T-helper 1 cell (primary cell): ENCODE results near the gene TAPT1.
"Not testable (repeated sequence)": the region's sequence is repeated elsewhere in the genome, so short reads cannot be mapped to it uniquely, and the experiment has no call there.

Experiments used
- DNase-seq, 5 donors: peaks; one replicate each; pipeline ENCODE4 v3.0.0-alpha.2; 2012 to 2020

TAPT1 gene

GRCh38 chr4:16169490-16169889, 56.8 kb downstream of the TAPT1 start:
- no peak for DNase-seq

DNA sequence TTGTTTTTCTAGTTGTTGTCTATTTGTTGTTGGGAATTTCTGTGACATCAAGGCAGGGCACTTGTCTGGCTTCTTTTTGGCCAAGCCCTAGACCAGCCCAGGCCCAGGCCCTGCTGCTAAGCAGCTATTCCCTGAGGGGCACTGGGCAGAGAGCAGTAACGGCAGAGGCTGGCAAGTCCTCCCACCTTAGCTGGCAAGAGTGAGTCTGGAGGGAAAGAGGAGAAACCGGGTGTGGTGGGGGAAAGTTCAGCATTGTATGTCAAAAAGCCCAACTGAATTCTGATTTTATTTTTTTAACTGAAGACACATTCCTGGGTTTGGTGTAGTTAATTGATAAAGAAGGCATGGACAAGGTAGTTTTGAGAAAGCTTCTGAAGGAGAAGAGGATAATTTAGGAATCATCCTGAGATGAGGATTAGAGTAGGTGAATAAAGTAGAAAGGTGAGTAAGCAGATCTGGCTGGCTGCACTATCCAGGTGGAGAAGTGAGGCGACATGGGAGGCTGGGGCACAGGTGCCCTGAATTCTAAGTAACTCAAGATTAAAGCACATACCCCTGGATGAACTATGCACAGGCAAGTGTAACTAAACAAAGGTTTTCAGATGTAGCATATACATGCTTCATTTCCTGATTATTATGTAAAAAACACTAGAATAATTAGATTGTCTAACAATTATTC, 57.4 kb downstream of the TAPT1 start:
- no peak for DNase-seq

DNA sequence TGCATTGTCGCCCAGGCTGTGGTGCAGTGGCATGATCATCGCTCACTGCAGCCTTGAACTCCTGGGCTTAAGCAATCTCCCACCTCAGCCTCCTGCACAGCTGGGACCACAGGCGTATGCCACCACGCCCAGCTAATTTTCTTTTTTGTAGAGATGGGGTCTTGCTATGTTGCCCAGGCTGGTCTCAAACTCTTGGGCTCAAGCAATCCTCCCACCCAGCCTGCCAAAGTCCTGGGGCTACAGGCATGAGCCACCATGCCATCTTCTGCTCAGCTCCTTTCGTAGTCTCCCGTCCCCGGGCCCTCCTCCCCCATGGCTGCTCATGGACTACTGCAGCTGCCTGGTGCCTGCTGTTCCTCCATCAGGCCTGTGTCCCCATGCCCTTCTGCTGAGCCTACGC, 58.1 kb downstream of the TAPT1 start:
- DNase-seq, result no peak

GRCh38 chr4:16165931-16166330, 60.3 kb downstream of the TAPT1 start:
- no peak for DNase-seq

DNA sequence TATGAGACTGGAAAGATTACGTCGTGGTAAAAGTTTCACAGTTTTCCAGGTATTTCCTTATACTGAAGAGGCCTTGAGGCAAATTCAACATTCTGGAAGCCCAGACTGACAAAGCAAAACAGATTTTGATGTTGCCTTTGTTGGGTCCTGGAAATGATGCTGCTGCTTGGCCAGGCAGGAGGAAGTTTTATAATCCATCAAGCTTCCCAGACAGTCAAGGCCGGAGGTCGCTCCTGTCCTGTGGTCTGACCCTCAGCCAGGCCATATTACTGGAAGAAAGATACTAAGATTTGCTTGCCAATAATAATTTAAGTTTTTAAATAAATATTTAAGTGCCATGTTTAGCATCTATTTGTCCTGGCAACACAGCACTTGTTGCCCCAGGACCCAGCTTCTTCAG, 63.4 kb downstream of the TAPT1 start:
- no peak for DNase-seq

DNA sequence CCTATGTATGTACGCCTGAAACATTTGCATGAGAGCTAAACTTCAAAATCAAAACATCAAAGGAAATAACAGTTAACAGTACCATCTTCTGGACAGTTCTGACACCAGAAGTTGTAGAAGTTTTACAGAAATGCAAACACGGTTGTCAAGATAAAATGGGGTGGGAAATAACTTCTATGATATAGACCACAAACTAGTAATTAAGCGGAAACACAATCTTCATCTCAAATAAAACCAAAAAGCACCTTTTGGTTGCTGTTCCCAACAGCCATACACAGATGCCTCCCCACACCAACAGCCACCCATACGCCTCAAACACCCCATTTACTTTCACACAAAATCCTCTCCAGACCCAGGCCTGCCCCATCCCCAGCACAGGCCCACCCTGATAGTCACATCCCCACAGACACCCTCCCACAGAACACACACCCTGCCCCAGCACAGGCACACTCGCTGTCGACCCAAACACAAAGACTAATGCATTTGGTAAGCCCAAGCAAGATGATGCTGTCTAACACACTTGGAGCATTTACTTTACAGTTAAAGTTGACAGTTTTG, 64.3 kb downstream of the TAPT1 start:
- no peak for DNase-seq

- no peak for DNase-seq
Observed at GRCh38 chr4:16160457-16160856, 65.8 kb downstream of the TAPT1 start.

- DNase-seq, result no peak
Observed at GRCh38 chr4:16159286-16159685, 67.0 kb downstream of the TAPT1 start.

- no peak for DNase-seq
Observed at GRCh38 chr4:16158504-16158852, 67.8 kb downstream of the TAPT1 start.

- DNase-seq, result no peak
Observed at GRCh38 chr4:16157609-16158503, 68.4 kb downstream of the TAPT1 start.

- no peak for DNase-seq
Observed at GRCh38 chr4:16155528-16156169, 70.6 kb downstream of the TAPT1 start.

DNA sequence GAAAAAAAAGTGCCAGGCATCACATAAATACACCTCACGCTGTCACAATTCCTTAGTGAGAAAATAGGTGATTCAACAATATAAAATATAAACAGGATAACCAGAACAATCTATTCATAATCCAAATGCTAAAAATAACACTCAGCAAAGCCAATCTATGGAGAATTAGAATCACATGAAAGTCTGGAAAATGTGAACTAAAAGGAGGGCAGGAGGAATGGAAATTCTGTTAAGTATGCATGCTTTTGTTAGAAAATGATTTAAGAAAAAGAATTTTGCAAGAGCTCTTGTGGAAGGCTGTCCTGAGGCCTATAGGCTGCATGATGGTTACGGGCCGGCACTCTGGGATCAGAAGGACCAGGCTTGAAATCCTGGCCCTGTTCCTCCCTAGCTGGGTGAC, 71.8 kb downstream of the TAPT1 start:
- DNase-seq, result no peak

GRCh38 chr4:16150716-16151115, 75.6 kb downstream of the TAPT1 start:
- DNase-seq, result no peak

- DNase-seq, result not testable (repeated sequence)
Observed at GRCh38 chr4:16144913-16145312, 81.4 kb downstream of the TAPT1 start.

GRCh38 chr4:16142598-16143310, 83.5 kb downstream of the TAPT1 start:
- no peak for DNase-seq

GRCh38 chr4:16140879-16141249, 85.4 kb downstream of the TAPT1 start:
- no peak for DNase-seq

DNA sequence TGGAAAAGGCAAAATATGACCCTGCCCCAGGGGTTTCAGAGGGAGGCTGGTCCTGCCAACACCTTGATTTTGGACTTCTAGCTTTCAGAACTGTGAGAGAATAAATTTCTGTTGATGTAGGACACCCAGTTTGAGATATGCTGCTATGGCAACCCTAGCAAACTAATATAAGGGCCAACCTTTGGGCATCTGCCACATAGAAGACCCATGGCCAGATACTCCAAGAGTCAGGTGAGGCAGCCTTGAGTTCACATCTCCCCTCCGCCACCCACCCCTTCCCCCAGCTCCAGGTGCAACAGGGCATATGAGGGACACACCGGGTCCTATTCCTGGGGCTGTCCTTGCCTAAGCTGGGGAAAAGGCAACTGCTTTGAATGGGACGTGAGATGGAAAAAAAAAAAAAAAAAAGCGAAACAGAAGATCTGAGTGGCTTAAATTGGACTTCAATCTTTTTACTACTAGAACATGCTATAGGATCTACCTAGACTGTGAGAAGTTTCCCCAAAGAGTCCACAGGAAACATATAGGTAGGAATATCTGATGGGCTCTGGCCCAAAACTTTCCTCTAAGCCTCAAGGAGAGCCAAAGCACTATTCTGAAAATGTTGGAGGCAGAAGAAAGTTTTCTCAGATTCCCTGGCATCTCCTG, 85.9 kb downstream of the TAPT1 start:
- no peak for DNase-seq

GRCh38 chr4:16139066-16139945, 87.0 kb downstream of the TAPT1 start:
- no peak for DNase-seq

DNA sequence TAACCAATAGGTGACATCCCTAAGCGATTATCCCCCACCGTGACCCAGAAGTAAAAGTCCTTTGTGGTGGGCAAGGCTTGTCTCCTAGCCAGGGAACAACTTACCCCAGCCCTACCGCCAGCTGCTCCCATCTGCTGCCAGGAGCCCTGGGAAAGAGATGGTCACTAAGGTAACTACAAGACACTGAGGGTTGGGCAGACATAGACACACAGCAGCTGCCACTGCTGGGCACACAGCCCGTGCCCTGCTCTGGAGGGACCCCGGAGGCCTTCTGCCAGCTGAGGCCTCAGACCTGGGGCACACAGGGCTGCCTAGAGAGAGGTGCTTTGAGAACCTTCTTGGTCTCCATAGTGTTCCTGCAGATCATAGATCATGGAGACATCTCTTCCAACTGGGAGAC, 89.4 kb downstream of the TAPT1 start:
- no peak for DNase-seq

DNA sequence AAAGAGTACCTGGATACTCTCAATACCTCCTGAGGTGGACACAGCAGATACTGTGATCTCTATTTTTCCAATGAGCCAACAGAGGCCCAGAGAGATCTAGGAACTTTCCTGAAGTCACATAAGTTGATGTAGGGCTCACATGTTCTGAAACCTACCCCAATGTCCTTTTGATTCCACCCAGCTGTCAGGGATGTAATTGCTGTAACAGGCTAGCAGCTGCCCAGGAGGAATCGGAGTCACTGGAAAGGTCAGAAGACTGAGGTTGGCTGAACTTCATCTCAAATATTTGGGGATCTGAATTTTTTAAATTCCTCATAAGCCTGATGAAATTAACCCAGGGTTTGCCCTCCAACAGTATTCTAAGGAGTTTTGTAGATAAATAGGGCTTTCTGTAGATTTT, 90.0 kb downstream of the TAPT1 start:
- no peak for DNase-seq

GRCh38 chr4:16133406-16133805, 92.9 kb downstream of the TAPT1 start:
- no peak for DNase-seq
